ENCODE measurements around the gene BCKDHA.
"Not testable (repeated sequence)": the region's sequence is repeated elsewhere in the genome, so short reads cannot be mapped to it uniquely, and the experiment has no call there.

The BCKDHA gene

GRCh38 chr19:41366089-41366488, 31.5 kb upstream of the BCKDHA start:
- no peak for DNase-seq (ENCODE audit: low read depth)

- no peak for DNase-seq (ENCODE audit: low read depth)
These were observed 29.7 kb upstream of the BCKDHA start for GRCh38 chr19:41367848-41368301.

- DNase-seq (ENCODE audit: low read depth) = no peak
These were observed 27.8 kb upstream of the BCKDHA start for GRCh38 chr19:41369769-41370168.

GRCh38 chr19:41371119-41371518, 26.5 kb upstream of the BCKDHA start:
- DNase-seq (ENCODE audit: low read depth) = not testable (repeated sequence)

- no peak for DNase-seq (ENCODE audit: low read depth)
These were observed 26.1 kb upstream of the BCKDHA start for GRCh38 chr19:41371541-41371940.

- no peak for DNase-seq (ENCODE audit: low read depth)
These were observed 25.1 kb upstream of the BCKDHA start for GRCh38 chr19:41372501-41372900.

GRCh38 chr19:41373993-41374392, 23.6 kb upstream of the BCKDHA start:
- DNase-seq (ENCODE audit: low read depth) = no peak

- no peak for DNase-seq (ENCODE audit: low read depth)
These were observed 21.2 kb upstream of the BCKDHA start, which contains the start of gene TMEM91 for GRCh38 chr19:41376241-41376997. TSS of gene TMEM91 (plus strand) at chr19:41376533. CDS start at chr19:41378310, 1,777 bp downstream.

- DNase-seq (ENCODE audit: low read depth) = no peak
These were observed 20.6 kb upstream of the BCKDHA start for GRCh38 chr19:41376998-41377365.

- DNase-seq (ENCODE audit: low read depth) = no peak
These were observed 19.5 kb upstream of the BCKDHA start for GRCh38 chr19:41377977-41378709.

GRCh38 chr19:41381536-41381935, 16.1 kb upstream of the BCKDHA start:
- DNase-seq (ENCODE audit: low read depth) = not testable (repeated sequence)

GRCh38 chr19:41384351-41384750, 13.3 kb upstream of the BCKDHA start:
- no peak for DNase-seq (ENCODE audit: low read depth)

GRCh38 chr19:41386442-41386841, 11.2 kb upstream of the BCKDHA start:
- DNase-seq (ENCODE audit: low read depth) = no peak

- DNase-seq (ENCODE audit: low read depth) = no peak
These were observed 6.0 kb upstream of the BCKDHA start for GRCh38 chr19:41391618-41392017.

- DNase-seq (ENCODE audit: low read depth) = no peak
These were observed 4.8 kb upstream of the BCKDHA start for GRCh38 chr19:41392775-41393174.

- no peak for DNase-seq (ENCODE audit: low read depth)
These were observed 2.3 kb upstream of the BCKDHA start for GRCh38 chr19:41395355-41395754.

- no peak for DNase-seq (ENCODE audit: low read depth)
These were observed 416 bp downstream of the BCKDHA start for GRCh38 chr19:41398050-41398418.

- no peak for DNase-seq (ENCODE audit: low read depth)
These were observed 980 bp downstream of the BCKDHA start for GRCh38 chr19:41398598-41398997.

- DNase-seq (ENCODE audit: low read depth) = no peak
These were observed 1.5 kb downstream of the BCKDHA start for GRCh38 chr19:41399091-41399490.

- DNase-seq (ENCODE audit: low read depth) = no peak
These were observed 1.9 kb downstream of the BCKDHA start for GRCh38 chr19:41399525-41399924.

- no peak for DNase-seq (ENCODE audit: low read depth)
These were observed 3.9 kb downstream of the BCKDHA start for GRCh38 chr19:41401483-41401882.

GRCh38 chr19:41402010-41402409, 4.4 kb downstream of the BCKDHA start:
- DNase-seq (ENCODE audit: low read depth) = no peak

- no peak for DNase-seq (ENCODE audit: low read depth)
These were observed 5.8 kb downstream of the BCKDHA start for GRCh38 chr19:41403181-41403970.

Data from stimulated activated CD8-positive, alpha-beta memory T cell treated with anti-CD3 and anti-CD28 coated beads, Interleukin-15, amount 100 ng/mL, for 1 hour (primary cell).